Renal cortical epithelial cell (primary cell): ENCODE data around the gene NKD2. TPM values are rescaled to one million over a fixed set of nuclear protein-coding genes. Genes with fewer than 3 reads are reported as not detected.
"Not testable (repeated sequence)": the region's sequence is repeated elsewhere in the genome, so short reads cannot be mapped to it uniquely, and the experiment has no call there.

Source experiments
- DNase-seq: peaks from one replicate; pipeline ENCODE4 v3.0.0-alpha.2; 2011; ENCODE audit warnings: low read depth
- total RNA-seq: library from RNA; depleted of rRNA; stranded (reverse); fragments of >200 nt; gene quantifications from 2 replicates; pipeline ENCODE4 v1.2.3, GENCODE V29; 2014

Gene NKD2
- total RNA-seq, 1 donor from 2014 or later: 0.10 TPM

DNA sequence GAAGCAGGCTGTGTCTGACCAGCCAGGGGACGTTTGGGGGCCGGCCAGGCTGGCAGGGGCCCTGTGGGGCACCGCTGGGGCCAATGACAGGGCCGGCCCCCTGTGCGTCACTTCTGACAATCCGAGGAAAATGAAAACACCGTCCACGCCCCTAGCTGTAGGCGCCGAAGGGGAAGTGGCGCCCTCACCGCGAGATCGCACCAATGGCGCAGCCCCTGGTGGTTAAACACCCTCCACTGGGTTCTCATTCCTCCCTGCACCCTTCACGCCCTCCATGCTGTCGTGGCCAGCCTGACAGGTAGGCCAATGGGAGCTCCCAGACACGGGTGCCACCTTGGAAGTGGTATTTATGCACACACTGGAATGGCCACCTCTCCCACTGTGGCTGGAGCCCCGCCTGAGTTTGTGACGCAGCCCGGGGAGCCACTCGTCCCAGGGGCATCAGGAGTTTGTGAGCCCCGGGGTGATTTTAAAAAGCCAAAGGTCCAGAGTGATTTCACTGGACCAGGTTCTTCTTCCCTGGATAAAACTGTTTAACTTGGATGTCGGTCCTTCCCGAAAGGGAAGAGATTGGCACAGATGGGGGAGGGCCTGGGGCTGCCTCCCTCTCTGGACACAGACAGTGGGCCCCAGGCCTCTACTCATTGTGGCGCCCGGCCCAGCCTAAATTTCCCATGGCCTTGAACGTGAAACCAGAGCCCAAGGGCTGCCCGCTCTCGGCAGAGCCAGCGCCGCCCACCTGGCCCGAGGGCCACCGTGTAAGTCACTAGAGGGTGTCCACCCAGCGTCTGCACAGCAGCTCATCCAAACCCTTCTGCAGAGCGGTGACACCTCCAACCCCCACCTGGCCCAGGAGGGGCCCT is 49.7 kb downstream of the NKD2 start:
- DNase-seq: no peak

DNA sequence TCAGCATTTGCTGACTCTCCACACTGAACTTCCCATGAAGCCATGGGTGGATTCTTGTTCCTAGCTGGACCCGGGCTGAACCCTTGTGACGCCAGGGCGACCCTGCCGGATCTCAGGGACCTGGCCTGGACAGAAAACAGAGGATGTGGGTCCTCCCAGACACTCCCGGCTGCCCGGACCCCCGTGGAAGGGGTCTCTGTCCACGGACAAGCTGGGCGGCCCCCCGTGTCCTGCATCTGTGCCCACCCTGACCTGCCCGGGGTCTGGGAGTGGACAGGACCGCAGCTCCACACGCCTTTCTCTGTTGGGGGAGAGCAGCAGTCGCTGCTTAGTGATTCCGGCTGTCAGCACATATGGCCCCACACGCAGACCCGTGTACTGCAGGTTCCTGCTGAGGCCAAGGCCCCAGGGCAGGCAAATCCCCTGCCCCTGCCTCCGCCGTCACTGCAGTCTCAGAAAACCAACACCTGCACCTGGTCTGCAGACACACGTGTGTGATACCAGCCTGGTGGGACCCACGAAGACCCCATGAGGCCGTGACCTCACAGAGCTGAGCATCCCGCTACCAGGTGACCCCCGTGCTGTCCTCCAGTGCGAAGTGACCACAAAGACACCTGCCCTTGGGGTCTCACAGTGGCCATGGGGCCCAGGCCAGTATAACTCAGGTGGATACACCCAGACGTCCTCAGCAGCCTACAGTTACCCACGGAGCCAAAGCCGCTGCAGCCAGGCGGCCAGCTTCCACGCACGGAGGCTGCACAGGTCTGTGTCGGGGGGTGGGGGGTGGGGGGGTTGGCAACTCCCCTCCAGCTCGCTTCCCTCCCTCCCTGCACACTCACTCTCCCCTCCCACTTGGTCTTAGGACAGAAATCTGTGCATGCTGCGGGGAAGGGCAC is 50.6 kb downstream of the NKD2 start:
- DNase-seq: no peak

DNA sequence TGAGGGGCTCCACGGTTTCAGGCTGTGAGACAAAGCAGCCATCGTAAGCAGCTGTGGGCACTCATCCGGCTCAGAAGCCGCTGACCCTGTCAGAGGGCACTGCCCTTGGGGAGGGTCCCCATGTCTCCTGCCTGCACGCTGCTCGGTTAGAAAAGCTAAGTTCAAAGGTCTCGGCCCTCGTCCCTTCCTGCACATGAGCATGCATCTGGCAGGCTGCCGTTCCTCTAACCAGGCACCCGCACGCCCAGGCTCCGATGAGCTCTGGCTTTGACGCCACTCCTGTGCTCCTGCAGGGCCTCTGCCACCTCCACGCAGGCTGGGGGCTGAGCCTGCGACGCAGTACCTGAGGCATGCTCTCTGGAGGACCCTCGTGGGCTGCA is 51.3 kb downstream of the NKD2 start:
- no peak for DNase-seq

DNA sequence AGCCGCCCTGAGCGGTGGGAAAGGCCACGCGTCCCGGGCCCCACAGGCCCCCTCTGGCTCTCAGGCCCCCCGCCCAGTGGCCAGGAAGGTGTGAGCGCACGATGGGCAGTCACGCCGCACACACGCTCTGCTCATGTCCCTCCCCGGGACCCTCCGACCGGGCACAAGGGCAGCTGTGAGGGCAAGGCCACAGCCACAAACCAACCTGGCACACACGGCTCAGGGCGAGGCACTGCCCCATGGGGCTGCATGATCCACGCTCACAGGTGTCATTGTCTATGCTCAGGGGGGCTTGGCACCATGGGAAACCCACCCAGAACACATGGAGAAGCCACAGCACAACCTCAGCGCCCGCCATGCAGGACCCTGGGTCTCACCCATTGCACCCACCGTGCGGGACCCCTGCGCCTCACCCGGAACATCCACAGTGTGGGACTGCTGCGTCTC is 52.0 kb downstream of the NKD2 start:
- no peak for DNase-seq

DNA sequence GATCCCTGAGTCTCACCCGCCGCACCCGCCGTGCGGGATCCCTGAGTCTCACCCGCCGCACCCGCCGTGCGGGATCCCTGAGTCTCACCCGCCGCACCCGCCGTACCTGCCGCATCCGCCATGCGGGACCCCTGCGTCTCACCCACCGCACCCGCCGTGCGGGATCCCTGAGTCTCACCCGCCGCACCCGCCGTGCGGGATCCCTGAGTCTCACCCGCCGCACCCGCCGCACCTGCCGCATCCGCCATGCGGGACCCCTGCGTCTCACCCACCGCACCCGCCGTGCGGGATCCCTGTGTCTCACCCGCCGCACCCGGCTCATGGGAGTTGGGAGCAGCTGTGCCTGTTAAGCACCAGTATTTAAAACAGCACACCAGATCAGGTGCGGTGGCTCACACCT is 52.7 kb downstream of the NKD2 start:
- DNase-seq: not testable (repeated sequence)

DNA sequence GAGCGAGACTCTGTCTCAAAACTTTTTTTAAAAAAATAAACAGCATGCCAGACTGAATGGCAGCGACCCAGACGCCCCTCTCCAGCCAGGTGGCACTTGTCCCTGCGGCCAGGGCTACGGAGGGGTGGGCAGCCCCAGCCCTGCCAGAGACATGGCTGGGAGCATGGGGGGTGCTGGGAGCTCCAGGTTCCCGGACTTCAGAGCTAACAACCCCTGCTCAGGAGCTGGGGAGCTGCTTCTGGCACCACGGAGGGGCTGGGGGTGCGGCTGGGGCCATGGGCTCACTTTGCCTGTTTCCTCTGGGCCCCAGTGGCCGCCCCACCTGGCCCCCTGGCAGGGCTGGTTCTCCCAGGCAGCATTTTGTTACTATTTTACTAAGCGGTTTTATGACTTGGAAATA is 53.3 kb downstream of the NKD2 start:
- DNase-seq: no peak

DNA sequence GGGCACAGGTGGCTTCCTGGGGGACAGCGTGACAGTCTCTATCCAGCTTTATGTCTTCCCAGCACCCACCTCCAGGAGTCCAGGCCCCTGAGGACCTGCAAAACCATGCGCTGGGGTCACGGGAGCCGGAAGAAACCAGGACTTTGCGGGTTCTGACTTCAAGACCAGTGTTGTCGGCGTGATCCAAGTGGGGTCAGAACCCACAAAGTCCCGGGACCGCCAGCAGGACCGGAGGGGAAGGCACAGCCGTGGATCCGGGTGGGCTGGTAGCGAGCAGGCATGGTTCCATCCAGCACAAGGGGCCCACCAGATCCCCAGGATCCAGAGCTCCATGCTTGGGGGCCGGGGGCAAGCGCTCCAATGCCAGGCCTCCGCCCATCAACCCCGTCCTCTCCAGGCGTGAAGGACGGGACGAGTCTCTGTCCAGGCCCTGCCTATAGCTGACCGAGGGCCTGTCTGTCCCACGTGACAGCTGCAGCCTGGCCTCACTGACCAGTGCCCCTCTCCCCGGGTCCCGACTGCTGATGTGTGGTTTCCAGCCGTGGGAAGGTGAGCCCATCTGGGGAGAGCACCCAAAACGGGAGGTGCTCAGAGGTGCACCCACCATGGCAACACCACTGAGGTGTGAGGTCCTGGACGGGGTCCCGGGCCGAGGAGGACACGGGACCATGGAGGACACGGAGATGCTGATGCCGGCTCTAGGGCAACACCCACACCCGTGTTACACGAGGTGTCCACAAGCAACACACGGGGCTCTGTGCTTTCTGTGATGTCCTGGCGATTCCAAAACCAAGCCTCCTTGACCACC is 54.4 kb downstream of the NKD2 start:
- no peak for DNase-seq

DNA sequence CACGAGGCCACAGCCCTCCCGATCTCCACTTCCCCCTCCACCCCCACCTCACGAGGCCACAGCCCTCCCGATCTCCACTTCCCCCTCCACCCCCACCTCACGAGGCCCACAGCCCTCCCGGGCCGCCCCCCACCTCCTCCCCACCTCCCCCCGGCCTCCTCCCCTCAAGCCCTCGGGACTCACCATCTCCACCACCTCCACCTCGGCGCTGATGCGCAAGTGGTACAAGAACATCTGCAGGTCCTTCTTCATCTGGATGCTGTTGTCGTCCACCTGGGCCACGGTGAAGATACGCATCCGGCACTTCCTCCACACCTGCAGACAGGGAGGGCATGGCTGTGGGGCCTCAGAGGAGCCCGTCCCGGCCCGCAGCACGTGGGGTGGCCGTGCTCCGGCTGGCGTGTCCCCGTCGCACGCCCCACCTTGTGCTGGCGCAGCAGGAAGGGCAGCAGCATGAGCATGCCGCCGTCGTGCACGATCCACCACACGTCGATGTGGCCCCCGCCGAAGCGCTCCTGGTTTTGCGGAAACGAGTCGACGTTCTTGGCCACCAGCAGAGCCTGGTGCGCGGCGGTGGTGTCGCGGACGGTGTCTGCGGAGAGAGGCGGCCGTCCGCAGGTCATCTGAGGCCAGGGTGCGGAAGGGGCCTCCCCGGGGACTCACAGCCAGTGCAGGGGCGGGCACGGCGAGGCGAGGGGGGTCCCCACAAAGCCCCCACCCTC is 55.2 kb downstream of the NKD2 start:
- DNase-seq: no peak

DNA sequence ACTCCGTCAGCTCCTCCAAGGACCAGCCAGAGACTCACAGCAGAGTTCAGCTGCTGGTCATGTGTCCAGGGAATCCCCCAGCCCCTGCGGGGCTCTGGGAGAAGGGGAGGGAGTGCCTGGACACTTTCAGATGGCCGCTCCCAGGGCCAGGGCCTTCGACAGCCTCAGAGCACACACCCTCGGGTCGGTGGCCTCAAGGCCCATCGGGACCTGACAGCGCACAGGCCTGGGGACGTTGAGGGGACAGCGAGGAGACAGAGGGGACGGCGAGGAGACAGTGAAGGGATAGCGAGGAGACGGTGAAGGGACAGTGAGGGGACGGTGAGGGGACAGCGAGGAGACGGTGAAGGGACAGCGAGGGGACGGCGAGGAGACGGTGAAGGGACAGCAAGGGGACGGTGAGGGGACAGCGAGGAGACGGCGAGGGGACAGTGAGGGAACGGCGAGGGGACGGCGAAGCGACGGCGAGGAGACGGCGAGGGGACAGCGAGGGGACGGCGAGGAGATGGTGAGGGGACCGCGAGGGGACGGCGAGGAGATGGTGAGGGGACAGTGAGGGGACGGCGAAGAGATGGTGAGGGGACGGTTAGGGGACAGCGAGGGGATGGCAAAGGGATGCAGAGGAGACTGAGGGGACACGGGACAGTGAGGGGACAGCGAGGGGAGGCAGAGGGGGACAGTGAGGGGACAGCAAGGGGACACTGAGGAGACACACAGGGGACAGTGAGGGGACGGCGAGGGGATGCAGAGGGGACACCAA is 56.0 kb downstream of the NKD2 start:
- no peak for DNase-seq

DNA sequence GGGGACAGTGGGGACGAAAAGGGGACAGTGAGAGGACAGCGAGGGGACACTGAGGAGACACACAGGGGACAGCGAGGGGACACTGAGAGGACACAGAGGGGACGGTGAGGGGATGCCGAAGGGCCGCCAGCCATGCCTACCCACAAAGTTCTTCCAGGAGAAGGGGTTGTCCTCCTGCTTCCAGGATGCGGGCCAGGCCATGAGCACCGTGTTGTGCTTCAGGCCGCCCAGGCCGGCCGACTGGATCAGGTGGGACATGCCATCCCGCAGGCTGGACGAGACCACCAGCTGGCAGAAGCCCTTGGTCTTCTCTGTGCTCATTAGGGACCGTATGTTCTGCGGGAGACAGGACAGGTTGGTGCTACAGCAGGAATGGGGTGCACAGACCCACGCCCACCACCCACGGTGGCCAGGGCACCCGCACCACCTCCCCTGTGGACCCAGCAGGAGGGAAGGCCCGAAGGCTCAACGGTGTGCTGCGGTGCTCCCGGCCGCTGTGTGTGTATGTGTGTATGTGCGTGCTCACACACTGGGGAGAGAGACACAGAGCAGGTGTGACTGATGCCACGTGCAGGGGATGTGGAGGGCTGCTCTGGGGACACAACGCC is 56.6 kb downstream of the NKD2 start:
- DNase-seq: no peak

DNA sequence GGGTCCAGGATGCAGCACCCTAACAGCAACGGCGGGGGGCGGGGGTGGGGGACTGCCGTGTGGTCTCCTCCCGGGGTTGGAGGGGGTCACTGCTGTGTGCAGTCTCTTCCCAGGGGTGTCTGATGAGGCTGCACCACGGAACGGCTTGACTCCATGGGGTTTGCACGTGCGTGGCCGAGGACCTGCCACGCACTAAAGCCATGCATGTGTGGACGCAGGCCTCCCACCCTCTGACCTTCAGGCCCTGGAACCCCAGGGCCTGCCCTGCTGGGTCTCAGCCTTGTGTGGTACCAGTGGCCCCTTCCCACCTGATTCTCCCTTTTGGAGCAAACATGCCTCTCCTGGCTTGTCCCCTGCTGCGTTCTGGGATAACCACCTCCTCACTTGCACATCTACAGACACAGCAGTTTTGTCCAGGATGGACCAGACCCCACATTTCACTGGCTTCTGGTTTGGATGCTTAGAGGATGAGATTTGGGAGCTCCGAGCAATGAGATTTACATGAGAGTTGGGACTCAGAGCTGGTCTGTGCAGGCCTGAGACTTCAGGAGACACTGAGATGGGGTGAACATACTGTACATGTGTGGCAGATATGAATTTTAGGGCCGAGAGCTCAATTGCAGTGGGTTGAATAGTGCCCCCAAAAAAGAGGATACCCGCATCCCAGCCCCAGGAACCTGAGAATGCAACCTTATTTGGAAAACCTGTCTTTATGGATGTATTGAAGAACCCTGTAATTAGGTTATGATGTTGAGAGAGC is 57.5 kb downstream of the NKD2 start:
- DNase-seq: no peak

DNA sequence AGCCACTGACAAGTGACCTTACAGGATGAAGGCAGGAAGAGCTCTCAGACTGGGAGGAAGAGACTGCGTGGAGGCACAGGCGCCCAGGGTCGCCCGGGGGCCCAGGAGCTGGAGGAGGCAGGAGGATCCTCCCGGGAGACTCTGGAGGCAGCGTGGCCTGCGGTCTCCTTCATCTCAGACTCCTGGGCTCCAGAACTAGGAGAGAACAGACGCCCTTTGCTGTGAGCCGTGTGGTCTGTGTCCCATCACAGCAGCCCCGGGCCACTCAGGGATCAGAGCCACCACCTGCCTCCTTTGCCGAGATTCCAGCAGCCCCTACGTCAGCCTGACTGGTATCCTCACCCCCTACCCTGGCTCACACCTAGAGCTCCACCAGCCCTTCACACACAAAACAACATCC is 58.1 kb downstream of the NKD2 start:
- no peak for DNase-seq

DNA sequence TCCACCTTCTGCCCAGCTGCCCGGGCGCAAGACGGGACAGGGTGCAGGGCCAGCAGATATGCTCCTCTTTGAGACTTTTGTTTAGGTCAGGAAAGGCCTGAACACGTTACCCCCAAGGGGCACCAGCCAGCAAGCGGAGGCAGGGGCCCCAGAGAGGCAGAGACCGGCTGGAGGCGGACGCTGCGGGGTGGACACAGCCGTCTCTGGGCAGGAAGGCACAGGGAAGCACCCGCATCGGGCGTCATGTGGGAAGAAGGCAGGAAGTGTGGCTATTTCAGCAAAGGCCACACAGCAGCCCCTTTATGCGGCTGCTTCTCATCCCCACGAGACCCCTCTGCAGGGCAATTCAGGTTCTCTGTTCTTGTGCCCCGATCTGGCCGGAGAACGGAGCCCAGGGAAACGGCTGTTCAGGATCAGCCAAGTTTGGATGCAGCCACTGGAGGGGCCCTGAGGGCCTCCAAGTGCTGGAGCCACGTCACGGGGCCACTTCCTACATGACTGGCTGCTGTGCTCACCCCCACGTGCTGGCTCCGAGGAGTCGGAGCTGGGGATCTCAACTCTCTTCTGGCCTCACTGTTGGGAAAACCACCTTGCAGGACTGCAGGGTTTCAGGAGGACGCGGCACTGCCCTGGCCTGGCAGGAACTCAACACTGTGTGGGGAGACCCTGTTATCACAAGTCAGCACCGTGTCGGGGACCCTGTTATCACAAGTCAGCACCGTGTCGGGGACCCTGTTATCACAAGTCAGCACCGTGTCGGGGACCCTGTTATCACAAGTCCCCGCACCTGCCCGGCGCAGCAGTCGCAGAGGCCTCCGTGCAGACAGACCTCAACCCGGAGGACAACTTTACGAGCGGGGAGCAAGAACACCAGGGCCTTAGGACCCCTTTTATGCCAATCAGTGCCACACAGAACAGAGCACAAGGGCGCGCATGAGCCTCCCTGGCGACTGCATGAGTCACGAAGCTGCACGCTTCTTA is 58.8 kb downstream of the NKD2 start:
- no peak for DNase-seq

DNA sequence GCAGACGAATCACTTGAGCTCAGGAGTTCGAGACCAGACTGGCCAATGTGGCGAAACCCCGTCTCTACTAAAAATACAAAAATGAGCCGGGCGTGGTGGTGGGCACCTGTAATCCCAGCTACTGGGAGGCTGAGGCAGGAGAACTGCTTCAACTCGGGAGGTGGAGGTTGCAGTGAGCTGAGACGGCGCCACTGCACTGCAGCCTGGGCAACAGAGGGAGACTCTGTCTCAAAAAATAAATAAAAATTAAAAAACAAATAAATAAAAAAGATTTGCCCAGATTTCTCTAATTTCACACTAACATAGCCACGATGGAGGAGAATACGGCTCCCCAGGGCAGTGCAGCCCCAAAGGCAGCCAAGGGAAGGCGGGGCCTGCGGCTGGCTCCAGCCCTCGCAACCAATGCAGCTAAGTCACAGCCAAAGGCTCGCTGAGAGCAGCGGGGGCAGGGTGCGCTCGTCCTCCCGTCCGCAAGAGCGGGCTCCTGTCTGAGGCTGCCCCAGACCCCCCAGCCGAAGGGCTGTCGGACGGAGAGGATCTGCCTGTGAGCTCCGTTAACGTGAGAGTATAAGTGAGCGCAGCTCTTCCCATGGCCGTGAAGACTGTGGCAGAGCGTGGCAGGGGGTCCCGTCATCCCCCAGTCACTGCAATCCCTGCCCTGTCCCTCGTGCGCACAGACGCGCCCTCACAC is 59.7 kb downstream of the NKD2 start:
- no peak for DNase-seq

DNA sequence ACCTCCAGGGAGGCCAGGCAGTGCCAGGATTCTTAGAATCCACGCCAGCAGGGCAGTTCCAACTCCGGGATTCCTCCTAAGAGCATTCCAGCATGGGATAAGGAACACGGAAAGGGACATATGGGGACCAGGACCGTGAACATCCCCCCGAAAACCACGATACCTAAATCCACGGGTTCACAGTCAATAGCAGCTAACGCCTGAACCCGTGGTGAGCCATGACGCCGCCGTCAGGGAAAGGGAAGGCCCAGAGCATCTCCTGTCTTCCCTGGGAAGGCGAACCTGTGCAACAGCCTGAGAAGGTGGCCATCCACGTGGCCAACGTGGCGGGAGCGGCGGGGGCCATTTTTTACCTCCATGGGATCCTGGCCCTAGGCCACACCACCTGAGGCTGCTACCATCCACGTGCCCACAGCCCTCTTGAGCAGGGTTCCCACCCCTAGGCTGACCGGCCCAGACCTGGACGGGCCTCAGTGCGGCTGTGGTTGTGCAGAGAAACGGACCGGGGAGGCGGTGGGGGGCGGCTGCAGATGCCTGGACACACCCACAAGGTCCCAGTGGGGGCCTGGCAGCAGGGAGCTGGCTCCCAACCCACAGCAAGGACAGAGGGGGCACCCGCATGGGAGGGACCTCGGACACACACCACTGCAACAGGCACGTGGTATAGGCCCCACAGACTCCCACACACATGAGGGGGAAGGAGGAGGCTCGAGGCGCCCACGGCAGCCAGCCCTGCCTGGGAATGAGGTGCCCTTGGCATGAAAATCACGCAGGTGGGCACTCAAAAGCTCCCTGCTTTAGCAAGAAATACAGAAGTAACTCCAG is 60.5 kb downstream of the NKD2 start:
- no peak for DNase-seq

DNA sequence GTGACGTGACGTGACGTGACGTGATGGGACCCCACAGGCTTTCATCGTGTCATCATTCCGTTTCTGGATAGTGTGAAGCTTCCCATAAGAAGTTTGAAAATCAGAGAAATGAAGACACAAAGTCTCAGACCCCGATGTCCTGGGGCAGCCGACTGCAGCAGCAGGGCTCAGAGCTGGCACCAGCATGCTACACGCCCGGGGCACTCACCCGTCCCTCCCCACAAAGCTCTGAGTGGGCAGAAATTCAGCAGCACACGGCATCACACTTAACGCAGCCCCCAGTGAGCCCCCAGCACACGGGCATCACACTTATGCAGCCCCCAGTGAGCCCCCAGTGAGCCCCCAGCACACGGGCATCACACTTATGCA is 61.1 kb downstream of the NKD2 start:
- DNase-seq: no peak
